HG02973 (cell line): ENCODE measurements around the gene SHF.
"Not testable (repeated sequence)": the region's sequence is repeated elsewhere in the genome, so short reads cannot be mapped to it uniquely, and the experiment has no call there.

Source experiments
- ATAC-seq: cut with Tn5 transposase; IDR thresholded peaks from one replicate; pipeline ENCODE4 v1.9.1; 2021; ENCODE audit warnings: moderate library complexity; ENCODE audit not compliant: unreplicated experiment

The SHF gene

GRCh38 chr15:45148076-45149059 lies 39.4 kb downstream of the SHF start:
- no peak for ATAC-seq

- ATAC-seq: no peak
Observed at GRCh38 chr15:45147606-45148005, 40.2 kb downstream of the SHF start.

- no peak for ATAC-seq
Observed at GRCh38 chr15:45146405-45146804, 41.4 kb downstream of the SHF start.

GRCh38 chr15:45144775-45145174 lies 43.0 kb downstream of the SHF start:
- no peak for ATAC-seq

- ATAC-seq: no peak
Observed at GRCh38 chr15:45143946-45144345, 43.8 kb downstream of the SHF start.

GRCh38 chr15:45143056-45143455 lies 44.7 kb downstream of the SHF start:
- no peak for ATAC-seq

- no peak for ATAC-seq
Observed at GRCh38 chr15:45141386-45141785, 46.4 kb downstream of the SHF start.

GRCh38 chr15:45140557-45141250 lies 47.1 kb downstream of the SHF start:
- ATAC-seq: no peak

- no peak for ATAC-seq
Observed at GRCh38 chr15:45139770-45140169, 48.0 kb downstream of the SHF start.

GRCh38 chr15:45138814-45139765 lies 48.7 kb downstream of the SHF start:
- no peak for ATAC-seq

- no peak for ATAC-seq
Observed at GRCh38 chr15:45137703-45138102, 50.1 kb downstream of the SHF start.

GRCh38 chr15:45136378-45136764 lies 51.4 kb downstream of the SHF start:
- no peak for ATAC-seq

- ATAC-seq: not testable (repeated sequence)
Observed at GRCh38 chr15:45135705-45136377, 51.9 kb downstream of the SHF start.

- no peak for ATAC-seq
Observed at GRCh38 chr15:45134682-45135604, 52.8 kb downstream of the SHF start.

GRCh38 chr15:45134046-45134445 lies 53.7 kb downstream of the SHF start:
- ATAC-seq: no peak

GRCh38 chr15:45133561-45133920 lies 54.2 kb downstream of the SHF start:
- ATAC-seq: no peak

- no peak for ATAC-seq
Observed at GRCh38 chr15:45132844-45133560, 54.8 kb downstream of the SHF start.

- no peak for ATAC-seq
Observed at GRCh38 chr15:45131510-45131909, 56.3 kb downstream of the SHF start.
